Mononuclear cell (primary cell): Measurements from ENCODE around the gene ZSCAN5C. TPM values are rescaled to one million over a fixed set of nuclear protein-coding genes. Genes with fewer than 3 reads are reported as not detected.
"Not testable (repeated sequence)": the region's sequence is repeated elsewhere in the genome, so short reads cannot be mapped to it uniquely, and the experiment has no call there.

ENCODE experiments used
- H3K27me3 ChIP-seq: 2 replicates; pipeline ENCODE4 v1.6.0; 2011; ENCODE audit warnings: low read length, control low read depth; ENCODE audit not compliant: insufficient read depth
- H3K4me1 ChIP-seq: 2 replicates; pipeline ENCODE4 v1.5.1; 2011; ENCODE audit warnings: mild to moderate bottlenecking, low read length, control low read depth; ENCODE audit not compliant: insufficient read depth
- H3K4me3 ChIP-seq: 2 replicates; pipeline ENCODE4 v1.5.1; 2011; ENCODE audit warnings: mild to moderate bottlenecking, low read length, moderate library complexity
- H3K9me3 ChIP-seq: 2 replicates; pipeline ENCODE4 v1.5.1; 2011; ENCODE audit warnings: low read depth, mild to moderate bottlenecking, control low read depth, low read length
- total RNA-seq: library from RNA; depleted of rRNA; stranded (reverse); fragments of >200 nt; gene quantifications from one replicate; pipeline ENCODE4 v1.2.3, GENCODE V29; 2012

The ZSCAN5C gene
- total RNA-seq, 1 donor: not detected

DNA sequence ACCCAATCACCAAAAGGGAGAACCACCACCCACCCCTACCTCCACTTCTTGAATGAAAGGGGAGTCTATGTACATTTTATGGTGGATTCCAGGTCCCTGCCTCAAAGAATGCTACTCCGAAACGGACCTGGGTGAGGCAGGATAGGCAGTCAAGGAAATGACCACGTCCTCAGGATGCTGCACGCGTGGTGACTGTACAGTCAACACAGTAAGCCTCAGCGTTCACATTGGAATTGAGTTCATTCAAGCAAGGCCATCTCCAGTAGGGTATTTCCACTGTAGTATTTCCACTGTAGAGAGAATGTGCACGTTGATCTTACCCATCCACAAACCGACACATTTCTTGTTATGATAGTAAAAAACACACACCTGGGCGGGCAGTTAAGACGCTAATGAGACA, 16.9 kb downstream of the ZSCAN5C start:
- Histone ChIP-seq H3K4me3 (no peak overlapping the region), H3K4me1 (no peaks in the 10 kb centered on the region), H3K9me3 (no peaks in the 10 kb centered on the region), H3K27me3 (peaks cover 11% of the 10 kb centered on the region)

DNA sequence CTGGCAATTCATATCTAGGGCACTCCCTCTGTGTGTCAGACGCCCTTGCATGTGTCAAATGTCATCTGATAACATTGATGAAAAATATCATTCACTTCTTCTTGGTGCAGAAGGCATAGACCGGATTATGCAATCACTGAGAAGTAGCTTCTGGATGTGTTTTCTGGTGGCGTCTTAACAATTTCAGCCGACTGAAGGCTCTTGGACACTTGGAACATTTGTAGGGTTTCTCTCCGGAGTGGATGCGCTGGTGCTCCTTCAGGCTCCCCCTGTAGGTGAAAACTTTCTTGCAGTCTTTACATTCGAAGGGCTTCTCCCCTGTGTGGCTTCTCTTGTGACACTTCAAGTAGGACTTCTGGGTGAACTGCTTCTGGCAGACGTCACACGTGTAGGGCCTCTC, 19.4 kb downstream of the ZSCAN5C start:
- not testable (repeated sequence) for H3K4me1 ChIP-seq, H3K27me3 ChIP-seq, H3K4me3 ChIP-seq, H3K9me3 ChIP-seq

DNA sequence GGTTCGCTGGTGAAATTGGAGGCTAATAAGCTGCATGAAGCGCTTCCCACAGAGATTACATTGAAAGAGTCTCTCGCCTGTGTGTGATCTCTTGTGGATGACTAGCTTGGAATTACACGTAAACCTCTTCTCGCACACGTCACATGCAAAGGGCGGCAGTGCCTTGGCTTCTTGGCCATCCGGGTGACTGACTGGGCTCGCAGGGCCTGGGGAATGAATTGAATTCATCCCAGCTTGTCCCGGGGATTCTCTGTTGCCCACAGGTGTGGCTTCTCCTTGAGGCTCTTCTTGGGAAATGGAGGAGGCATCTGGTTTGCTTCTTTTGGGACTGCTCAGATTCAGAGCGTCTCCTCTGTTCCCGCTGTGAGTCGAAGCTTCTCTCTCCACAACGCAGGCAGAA, 19.8 kb downstream of the ZSCAN5C start:
- Histone ChIP-seq H3K27me3 (peaks cover 6% of the 10 kb centered on the region), H3K4me1 (no peaks in the 10 kb centered on the region), H3K4me3 (no peak overlapping the region), H3K9me3 (no peaks in the 10 kb centered on the region)

DNA sequence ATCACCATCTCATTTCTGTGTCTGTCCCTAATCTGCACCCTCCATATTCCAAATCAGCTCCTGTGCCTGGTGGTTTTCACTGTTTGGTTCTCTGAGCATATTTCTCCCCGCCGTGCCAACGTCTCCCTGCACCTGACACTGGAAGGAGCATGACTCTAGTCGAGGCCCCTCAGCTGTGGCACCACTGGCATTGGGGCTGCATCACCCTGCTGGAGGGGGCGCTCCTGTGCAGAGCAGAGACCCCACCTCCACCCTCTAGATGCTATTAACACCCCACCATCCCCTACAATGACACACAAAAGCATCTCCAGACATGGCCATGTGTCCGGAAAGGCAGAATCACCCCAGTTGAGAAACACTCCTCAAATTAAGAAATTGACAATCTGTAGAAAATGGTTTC, 20.8 kb downstream of the ZSCAN5C start:
- Histone ChIP-seq H3K4me3 (no peak overlapping the region), H3K4me1 (no peaks in the 10 kb centered on the region), H3K27me3 (no peaks in the 10 kb centered on the region), H3K9me3 (no peaks in the 10 kb centered on the region)

DNA sequence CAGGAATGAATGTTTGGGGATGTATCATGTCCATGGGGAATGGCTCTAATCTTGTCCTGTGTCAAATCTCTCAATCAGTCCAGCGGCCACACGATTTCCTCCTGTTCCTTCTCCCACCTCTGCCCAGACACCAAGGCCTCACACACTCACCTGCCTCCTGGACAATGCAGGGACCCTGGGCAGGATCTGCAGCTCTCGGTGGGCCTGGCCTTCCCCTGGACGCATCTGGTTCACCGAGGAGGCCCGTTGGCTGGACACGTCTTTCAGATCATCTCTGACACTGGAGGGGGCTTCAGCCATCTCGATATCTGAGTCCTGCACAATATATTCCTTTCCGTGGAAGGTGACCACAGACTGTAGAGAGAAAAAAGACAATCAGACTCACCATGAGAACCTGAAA, 21.4 kb downstream of the ZSCAN5C start:
- Histone ChIP-seq H3K9me3 (no peaks in the 10 kb centered on the region), H3K27me3 (no peaks in the 10 kb centered on the region), H3K4me3 (no peak overlapping the region), H3K4me1 (no peaks in the 10 kb centered on the region)

DNA sequence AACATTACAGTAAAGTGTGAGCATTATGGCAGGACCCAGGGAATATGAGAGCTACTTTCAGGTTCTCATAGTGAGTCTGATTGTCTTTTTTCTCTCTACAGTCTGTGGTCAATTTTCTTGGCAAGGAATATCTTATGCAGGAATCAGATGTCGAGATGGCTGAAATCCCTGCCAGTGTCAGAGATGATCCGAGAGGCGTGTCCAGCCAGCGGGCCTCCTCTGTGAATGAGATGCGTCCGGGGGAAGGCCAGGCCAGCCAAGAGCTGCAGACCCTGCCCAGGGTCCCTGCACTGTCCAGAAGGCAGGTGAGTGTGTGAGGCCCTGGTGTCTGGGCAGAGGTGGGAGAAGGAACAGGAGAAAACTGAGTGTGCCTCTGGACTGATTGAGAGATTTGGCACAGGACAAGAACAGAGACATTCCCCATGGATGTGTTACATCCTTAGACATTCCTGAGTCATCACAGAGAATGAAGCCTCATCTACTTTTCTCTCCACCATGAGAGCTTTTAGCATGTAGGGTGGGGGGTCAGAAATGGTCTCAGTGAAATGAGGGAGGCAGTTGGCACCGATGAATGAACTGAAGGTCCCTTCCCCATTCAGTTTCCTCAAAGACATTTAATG, 43.2 kb downstream of the ZSCAN5C start:
- Histone ChIP-seq H3K27me3 (no peaks in the 10 kb centered on the region), H3K9me3 (no peaks in the 10 kb centered on the region), H3K4me1 (no peaks in the 10 kb centered on the region), H3K4me3 (no peak overlapping the region)

DNA sequence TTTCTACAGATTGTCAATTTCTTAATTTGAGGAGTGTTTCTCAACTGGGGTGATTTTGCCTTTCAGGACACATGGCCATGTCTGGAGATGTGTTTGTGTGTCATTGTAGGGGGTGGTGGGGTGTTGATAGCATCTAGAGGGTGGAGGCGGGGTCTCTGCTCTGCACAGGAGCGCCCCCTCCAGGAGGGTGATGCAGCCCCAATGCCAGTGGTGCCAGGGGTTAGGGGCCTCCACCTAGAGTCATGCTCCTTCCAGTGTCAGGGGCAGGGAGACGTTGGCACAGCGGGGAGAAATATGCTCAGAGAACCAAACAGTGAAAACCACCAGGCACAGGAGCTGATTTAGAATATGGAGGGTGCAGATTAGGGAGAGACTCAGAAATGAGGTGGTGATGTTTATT, 43.7 kb downstream of the ZSCAN5C start:
- H3K9me3 ChIP-seq, H3K4me3 ChIP-seq, H3K27me3 ChIP-seq, H3K4me1 ChIP-seq: not testable (repeated sequence)

DNA sequence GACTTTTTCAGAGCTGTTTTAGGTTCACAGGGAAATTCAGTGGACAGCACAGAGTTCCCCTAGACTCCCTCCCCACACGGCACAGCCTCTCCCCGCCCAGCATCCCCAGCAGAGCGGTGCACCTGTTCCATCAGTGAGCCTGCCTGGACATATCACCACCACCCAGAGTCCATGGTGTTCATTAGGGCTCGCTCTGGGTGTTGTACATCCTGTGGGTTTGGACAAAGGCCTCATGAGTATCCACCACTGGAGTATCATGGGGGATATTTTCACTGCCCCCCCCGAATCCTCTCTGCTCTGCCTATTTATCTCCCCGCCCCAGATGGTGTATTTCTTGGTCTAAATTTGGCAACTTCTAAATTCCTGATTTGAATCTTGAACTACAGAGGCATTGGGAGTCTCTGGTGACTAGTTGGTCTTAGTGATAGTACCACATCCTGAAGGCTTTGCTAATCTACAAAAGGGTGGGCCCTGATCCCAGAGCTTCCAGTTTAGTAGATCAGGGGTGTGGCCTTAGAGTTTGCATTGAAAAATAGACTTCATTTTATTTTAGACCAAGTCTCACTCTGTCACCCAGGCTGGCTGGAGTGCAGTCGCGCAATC, 46.8 kb downstream of the ZSCAN5C start:
- H3K9me3 ChIP-seq, H3K4me3 ChIP-seq, H3K4me1 ChIP-seq, H3K27me3 ChIP-seq: not testable (repeated sequence)

DNA sequence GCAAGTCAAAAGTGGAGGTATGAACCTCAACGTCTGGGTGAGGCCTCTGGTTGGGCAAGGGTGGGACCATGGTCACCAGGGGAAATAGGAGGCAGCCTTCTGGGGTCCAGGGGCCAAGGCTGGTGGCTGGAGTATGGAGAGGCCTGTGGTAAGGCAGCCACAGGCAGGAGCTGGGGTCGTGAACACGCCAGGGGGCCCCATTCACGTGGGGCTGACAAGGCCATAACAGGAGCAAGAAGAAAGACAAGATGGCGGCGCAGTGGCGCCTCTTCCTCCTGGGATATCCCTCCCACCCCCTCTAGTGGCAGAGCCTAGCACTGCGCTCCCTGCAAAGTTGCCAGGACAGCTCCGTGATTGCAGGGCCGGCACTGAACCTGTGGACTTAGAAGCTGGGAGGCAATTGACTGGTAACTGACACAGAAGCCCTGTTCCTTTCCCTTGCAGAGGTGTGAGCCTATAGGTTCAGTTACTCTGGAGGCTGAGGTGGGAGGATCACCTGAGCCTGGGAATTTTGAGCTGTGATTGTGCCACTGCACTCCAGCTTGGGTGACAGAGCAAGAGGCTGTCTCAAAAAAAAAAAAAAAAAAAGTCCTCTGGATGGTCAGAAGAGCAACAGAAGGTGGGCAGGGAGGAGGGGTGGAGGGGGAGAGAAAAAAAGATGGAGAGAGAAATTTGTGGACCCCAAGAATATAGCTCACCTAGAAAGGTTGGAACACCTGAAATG, 50.8 kb downstream of the ZSCAN5C start:
- Histone ChIP-seq H3K4me1 (no peaks in the 10 kb centered on the region), H3K4me3 (no peak overlapping the region), H3K9me3 (no peaks in the 10 kb centered on the region), H3K27me3 (no peaks in the 10 kb centered on the region)

DNA sequence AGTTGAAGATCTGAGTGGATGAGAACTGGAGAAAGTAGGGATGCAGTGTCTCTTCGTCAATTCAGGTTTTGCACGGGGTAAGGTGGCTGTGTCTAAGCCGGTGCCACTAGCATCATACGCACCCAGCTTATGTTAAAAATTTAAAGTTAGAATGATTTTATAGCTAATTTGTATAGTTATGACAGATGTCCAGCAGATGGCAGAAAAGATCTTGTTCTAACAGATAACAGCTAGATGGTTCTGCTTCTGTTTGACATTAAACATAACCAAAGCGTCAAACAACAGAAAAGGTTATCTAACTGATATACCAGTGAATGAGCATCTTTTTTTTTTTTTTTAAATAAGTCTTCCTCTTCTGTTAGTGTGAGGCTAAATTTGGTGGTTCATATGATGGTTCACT, 51.7 kb downstream of the ZSCAN5C start:
- Histone ChIP-seq H3K4me3 (no peak overlapping the region), H3K4me1 (no peaks in the 10 kb centered on the region), H3K27me3 (no peaks in the 10 kb centered on the region), H3K9me3 (no peaks in the 10 kb centered on the region)

DNA sequence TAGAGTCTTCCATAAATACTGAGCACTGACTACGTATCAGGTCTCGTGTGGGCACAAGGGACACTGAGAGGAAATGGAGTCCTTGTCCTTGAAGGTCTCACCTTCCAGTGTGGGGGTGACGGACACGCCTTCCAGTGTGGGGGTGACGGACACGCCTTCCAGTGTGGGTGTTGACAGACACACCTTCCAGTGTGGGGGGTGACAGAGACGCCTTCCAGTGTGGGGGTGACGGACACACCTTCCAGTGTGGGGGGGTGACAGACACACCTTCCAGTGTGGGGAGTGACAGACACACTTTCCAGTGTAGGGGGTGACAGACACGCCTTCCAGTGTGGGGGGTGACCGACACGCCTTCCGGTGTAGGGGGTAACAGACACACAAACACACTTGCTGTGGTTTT, 56.2 kb downstream of the ZSCAN5C start:
- no peaks in the 10 kb centered on the region for H3K9me3 ChIP-seq
- no peaks in the 10 kb centered on the region for H3K4me1 ChIP-seq
- H3K4me3 ChIP-seq: no peak overlapping the region
- no peaks in the 10 kb centered on the region for H3K27me3 ChIP-seq

Other genes starting within 250 kb of the ZSCAN5C start
- not detected for gene NLRP5, start 215.5 kb upstream of the ZSCAN5C start, total RNA-seq
- 25.0 TPM for gene ZNF787, start 81.0 kb upstream of the ZSCAN5C start, total RNA-seq
- 4.1 TPM for gene ZNF444, start 61.0 kb upstream of the ZSCAN5C start, total RNA-seq
- gene GALP, start 26.3 kb upstream of the ZSCAN5C start, total RNA-seq: not detected
- gene ZSCAN5B, start 4.5 kb upstream of the ZSCAN5C start, total RNA-seq: not detected
- gene EDDM13, start 70.5 kb downstream of the ZSCAN5C start, total RNA-seq: not detected
- 4.5 TPM for gene ZSCAN5A, start 112.6 kb downstream of the ZSCAN5C start, total RNA-seq
- gene ZNF582, start 191.3 kb downstream of the ZSCAN5C start, total RNA-seq: 1.4 TPM
- 1.0 TPM for gene ZNF583, start 202.1 kb downstream of the ZSCAN5C start, total RNA-seq